ENCODE measurements around the gene CLIC4. TPM values are rescaled to one million over a fixed set of nuclear protein-coding genes. Genes with fewer than 3 reads are reported as not detected.
"Not testable (repeated sequence)": the region's sequence is repeated elsewhere in the genome, so short reads cannot be mapped to it uniquely, and the experiment has no call there.

CLIC4 gene
- polyA plus RNA-seq, 3 donors: 9.7 to 38.1 (median 24.6) TPM

GRCh38 chr1:24721533-24721932 is 23.7 kb upstream of the CLIC4 start:
- peaks cover 2 to 7% (median 4%) of the 10 kb centered on the region in 3 donors for H3K27me3 Mint-ChIP-seq (ENCODE audit: low read depth in 3 of 3)
- no peak for DNase-seq
- Histone ChIP-seq H3K4me2 (replicated peaks; ENCODE audit: extremely low read depth, low read length, poor library complexity, severe bottlenecking) (no peak overlapping the region), H2AFZ (ENCODE audit: insufficient read depth, low read depth, low read length, poor library complexity, severe bottlenecking) (no peak overlapping the region), H3K4me3 (replicated peaks in 1 of 3; ENCODE audit: low read depth in 2 of 3, low read length in 3 of 3) (no peak overlapping the region), H3K27me3 (ENCODE audit: control insufficient read depth in 2 of 2, insufficient read depth in 2 of 2, low read length in 2 of 2) (no peaks in the 10 kb centered on the region), H3K79me2 (ENCODE audit: insufficient read depth, low read length) (no peaks in the 10 kb centered on the region), H4K20me1 (ENCODE audit: insufficient read depth, low read length) (no peaks in the 10 kb centered on the region), H3K27ac (ENCODE audit: low read depth in 1 of 2, low read length in 2 of 2) (no peak overlapping the region), H3K36me3 (replicated peaks in 1 of 2; ENCODE audit: control insufficient read depth in 1 of 2, insufficient read depth in 2 of 2, low read length in 2 of 2) (no peaks in the 10 kb centered on the region), H3K9ac (ENCODE audit: insufficient read depth, low read length, poor library complexity, severe bottlenecking) (no peak overlapping the region), H3K9me3 (replicated peaks in 1 of 2; ENCODE audit: control insufficient read depth in 1 of 2, insufficient read depth in 1 of 2, low read length in 2 of 2) (no peaks in the 10 kb centered on the region), H3K4me1 (ENCODE audit: control insufficient read depth in 1 of 2, insufficient read depth in 2 of 2, low read length in 2 of 2) (peaks cover 23 to 39% of the 10 kb centered on the region in 2 donors)
- H3K9me3 Mint-ChIP-seq: peaks cover 0 to 5% (median 3%) of the 10 kb centered on the region in 7 donors
- TF ChIP-seq, protein P1, sequence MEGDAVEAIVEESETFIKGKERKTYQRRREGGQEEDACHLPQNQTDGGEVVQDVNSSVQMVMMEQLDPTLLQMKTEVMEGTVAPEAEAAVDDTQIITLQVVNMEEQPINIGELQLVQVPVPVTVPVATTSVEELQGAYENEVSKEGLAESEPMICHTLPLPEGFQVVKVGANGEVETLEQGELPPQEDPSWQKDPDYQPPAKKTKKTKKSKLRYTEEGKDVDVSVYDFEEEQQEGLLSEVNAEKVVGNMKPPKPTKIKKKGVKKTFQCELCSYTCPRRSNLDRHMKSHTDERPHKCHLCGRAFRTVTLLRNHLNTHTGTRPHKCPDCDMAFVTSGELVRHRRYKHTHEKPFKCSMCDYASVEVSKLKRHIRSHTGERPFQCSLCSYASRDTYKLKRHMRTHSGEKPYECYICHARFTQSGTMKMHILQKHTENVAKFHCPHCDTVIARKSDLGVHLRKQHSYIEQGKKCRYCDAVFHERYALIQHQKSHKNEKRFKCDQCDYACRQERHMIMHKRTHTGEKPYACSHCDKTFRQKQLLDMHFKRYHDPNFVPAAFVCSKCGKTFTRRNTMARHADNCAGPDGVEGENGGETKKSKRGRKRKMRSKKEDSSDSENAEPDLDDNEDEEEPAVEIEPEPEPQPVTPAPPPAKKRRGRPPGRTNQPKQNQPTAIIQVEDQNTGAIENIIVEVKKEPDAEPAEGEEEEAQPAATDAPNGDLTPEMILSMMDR (IDR thresholded peaks at IDR 0.05): no peak
- intact Hi-C loops (cut with micrococcal nuclease): no loop called here
- 94% methylated on average over 27 of the region's 31 CpGs for WGBS (ENCODE audit: insufficient coverage)
- no peak overlapping the region for H3K27ac Mint-ChIP-seq
- no peaks in the 10 kb centered on the region for H3K36me3 Mint-ChIP-seq
- peaks cover 35% of the 10 kb centered on the region for H3K4me1 Mint-ChIP-seq
- H3K4me3 Mint-ChIP-seq: no peak overlapping the region

GRCh38 chr1:24722073-24723035 is 22.9 kb upstream of the CLIC4 start:
- H3K27ac Mint-ChIP-seq: peak overlapping the region in 2 of 7 donors; percentile 32 to 42

More at GRCh38 chr1:24722073-24723035, 22.9 kb upstream of the CLIC4 start:
- H3K4me2 ChIP-seq (replicated peaks; ENCODE audit: extremely low read depth, low read length, poor library complexity, severe bottlenecking); H3K27me3 ChIP-seq (ENCODE audit: control insufficient read depth in 2 of 2, insufficient read depth in 2 of 2, low read length in 2 of 2); H3K27me3 Mint-ChIP-seq (ENCODE audit: low read depth in 3 of 3); H3K36me3 ChIP-seq (replicated peaks in 1 of 2; ENCODE audit: control insufficient read depth in 1 of 2, insufficient read depth in 2 of 2, low read length in 2 of 2); H3K79me2 ChIP-seq (ENCODE audit: insufficient read depth, low read length); H4K20me1 ChIP-seq (ENCODE audit: insufficient read depth, low read length); H2AFZ ChIP-seq (ENCODE audit: insufficient read depth, low read depth, low read length, poor library complexity, severe bottlenecking); H3K36me3 Mint-ChIP-seq; H3K9ac ChIP-seq (ENCODE audit: insufficient read depth, low read length, poor library complexity, severe bottlenecking); H3K27ac ChIP-seq (ENCODE audit: low read depth in 1 of 2, low read length in 2 of 2); DNase-seq; intact Hi-C loops (cut with micrococcal nuclease); H3K4me3 ChIP-seq (replicated peaks in 1 of 3; ENCODE audit: low read depth in 2 of 3, low read length in 3 of 3); H3K9me3 Mint-ChIP-seq; H3K9me3 ChIP-seq (replicated peaks in 1 of 2; ENCODE audit: control insufficient read depth in 1 of 2, insufficient read depth in 1 of 2, low read length in 2 of 2): not testable (repeated sequence)
- 79% methylated on average over 13 of the region's 21 CpGs for WGBS (ENCODE audit: insufficient coverage)
- peaks cover 31 to 47% of the 10 kb centered on the region in 2 donors for H3K4me1 ChIP-seq (ENCODE audit: control insufficient read depth in 1 of 2, insufficient read depth in 2 of 2, low read length in 2 of 2)
- H3K4me3 Mint-ChIP-seq: peak overlapping the region; percentile 64 to 73
- peaks cover 43% of the 10 kb centered on the region for H3K4me1 Mint-ChIP-seq
